ENCODE measurements around the gene RNASEH2C. TPM values are rescaled to one million over a fixed set of nuclear protein-coding genes. Genes with fewer than 3 reads are reported as not detected.
A peak's percentile ranks its signal among the peaks of the same experiment; 100 is the strongest.

Gene RNASEH2C
- total RNA-seq, 4 donors from 2014 or later: 48.8 to 135 (median 118) TPM

- TF ChIP-seq CTCF (IDR thresholded peaks at IDR 0.05) (no peak), POLR2A (IDR thresholded peaks at IDR 0.05) (no peak)
- Histone ChIP-seq H3K27ac (no peak overlapping the region), H3K4me3 (replicated peaks in 1 of 3) (no peak overlapping the region), H3K27me3 (no peaks in the 10 kb centered on the region), H3K36me3 (no peaks in the 10 kb centered on the region), H3K9me3 (no peaks in the 10 kb centered on the region), H3K4me1 (no peaks in the 10 kb centered on the region)
- WGBS, 2 donors: 69 to 78% methylated on average over 6 of the region's 6 CpGs
- no peak for DNase-seq
- intact Hi-C loops (cut with DNase I): no loop called here
These were observed 6.1 kb upstream of the RNASEH2C start for GRCh38 chr11:65726660-65727059.

GRCh38 chr11:65722261-65722660 is 1.7 kb upstream of the RNASEH2C start:
- intact Hi-C loops (cut with DNase I): no loop called here
- Histone ChIP-seq H3K4me3 (replicated peaks in 1 of 3) (no peak overlapping the region), H3K4me1 (peaks cover 13% of the 10 kb centered on the region in 2 donors), H3K9me3 (no peaks in the 10 kb centered on the region), H3K27ac (no peak overlapping the region), H3K27me3 (no peaks in the 10 kb centered on the region), H3K36me3 (peaks cover 21 to 22% of the 10 kb centered on the region in 2 donors)
- TF ChIP-seq CTCF (IDR thresholded peaks at IDR 0.05) (no peak), POLR2A (IDR thresholded peaks at IDR 0.05) (no peak)
- 88 to 100% methylated on average over 1 of the region's 1 CpG for WGBS, 2 donors
- no peak for DNase-seq

- TF ChIP-seq CTCF (IDR thresholded peaks at IDR 0.05) (no peak), POLR2A (IDR thresholded peaks at IDR 0.05) (no peak)
- Histone ChIP-seq H3K36me3 (peaks cover 44 to 46% of the 10 kb centered on the region in 2 donors), H3K9me3 (no peaks in the 10 kb centered on the region), H3K4me3 (replicated peaks in 1 of 3) (peak overlapping the region; percentile 54 to 87 (median 67)), H3K4me1 (peaks cover 13% of the 10 kb centered on the region in 2 donors), H3K27me3 (no peaks in the 10 kb centered on the region), H3K27ac (peak overlapping the region in 2 of 3 donors; percentile 74 to 79)
- 28 to 38% methylated on average over 15 to 17 of the region's 17 CpGs for WGBS, 2 donors
- DNase-seq: no peak
- intact Hi-C loops (cut with DNase I): loop anchor here (5.0 to 10.0 kb wide), 3 partner anchors 52 to 265 kb away; no protein-coding TSS in a partner anchor
These were observed 757 bp downstream of the RNASEH2C start for GRCh38 chr11:65719871-65720210.

- no peak overlapping the region for H3K27ac ChIP-seq
- WGBS, 2 donors: 77 to 83% methylated on average over 9 to 10 of the region's 10 CpGs
- DNase-seq: no peak
- TF ChIP-seq CTCF (IDR thresholded peaks at IDR 0.05): no peak
- no peak for TF ChIP-seq POLR2A (IDR thresholded peaks at IDR 0.05)
- no peak overlapping the region for H3K4me3 ChIP-seq (replicated peaks in 1 of 3)
- no peaks in the 10 kb centered on the region for H3K27me3 ChIP-seq
- peaks cover 52 to 54% of the 10 kb centered on the region in 2 donors for H3K36me3 ChIP-seq
- H3K9me3 ChIP-seq: no peaks in the 10 kb centered on the region
- intact Hi-C loops (cut with DNase I): loop anchor here (5.0 to 10.0 kb wide), 3 partner anchors 53 to 266 kb away; no protein-coding TSS in a partner anchor
- H3K4me1 ChIP-seq: peaks cover 13% of the 10 kb centered on the region in 2 donors
These were observed 1.6 kb downstream of the RNASEH2C start for GRCh38 chr11:65718964-65719492.

GRCh38 chr11:65718531-65718930 is 2.1 kb downstream of the RNASEH2C start:
- no peak for TF ChIP-seq POLR2A (IDR thresholded peaks at IDR 0.05)
- DNase-seq: no peak
- intact Hi-C loops (cut with DNase I): loop anchor here (5.0 to 10.0 kb wide), 3 partner anchors 54 to 266 kb away; no protein-coding TSS in a partner anchor
- peaks cover 13% of the 10 kb centered on the region in 2 donors for H3K4me1 ChIP-seq
- no peak overlapping the region for H3K27ac ChIP-seq
- no peaks in the 10 kb centered on the region for H3K9me3 ChIP-seq
- H3K27me3 ChIP-seq: no peaks in the 10 kb centered on the region
- H3K4me3 ChIP-seq (replicated peaks in 1 of 3): no peak overlapping the region
- H3K36me3 ChIP-seq: peaks cover 57 to 59% of the 10 kb centered on the region in 2 donors
- WGBS, 2 donors: 91 to 100% methylated on average over 4 of the region's 4 CpGs

Measured in thyroid gland (tissue), 4 donors.